Measurements from ENCODE around the gene TMEM167B.

Gene TMEM167B

GRCh38 chr1:109083923-109084322 lies 6.6 kb upstream of the TMEM167B start:
- DNase-seq: no peak

GRCh38 chr1:109084563-109085517 lies 5.7 kb upstream of the TMEM167B start:
- no peak for DNase-seq

GRCh38 chr1:109089242-109090015 lies 1.1 kb upstream of the TMEM167B start:
- peak; percentile 68 for DNase-seq

- DNase-seq: peak; percentile 51
Measured at GRCh38 chr1:109091078-109091838, 694 bp downstream of the TMEM167B start.

DNA sequence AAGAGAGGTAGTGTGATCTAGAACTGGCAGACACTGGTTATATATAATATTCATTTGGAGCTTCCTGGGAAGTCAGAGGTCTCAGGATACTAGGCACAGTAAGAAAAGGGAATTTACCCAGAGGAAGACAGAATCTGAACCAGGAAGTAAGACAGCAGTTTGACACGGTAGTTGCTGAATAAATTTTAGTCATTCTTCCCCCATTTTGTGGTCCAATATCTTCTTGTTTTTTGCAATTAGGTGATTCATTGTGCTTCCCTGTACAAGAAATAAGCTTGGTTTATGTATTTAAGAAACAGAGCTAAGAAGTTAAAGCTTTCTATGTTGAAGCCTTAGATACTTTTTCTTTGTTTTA lies 1.3 kb downstream of the TMEM167B start:
- no peak for DNase-seq

- DNase-seq: no peak
Measured at GRCh38 chr1:109094377-109094803, 3.8 kb downstream of the TMEM167B start.

- DNase-seq: no peak
Measured at GRCh38 chr1:109094871-109095270, 4.3 kb downstream of the TMEM167B start.

- DNase-seq: no peak
Measured at GRCh38 chr1:109095631-109096030, 5.1 kb downstream of the TMEM167B start.

GRCh38 chr1:109096120-109096519 lies 5.6 kb downstream of the TMEM167B start:
- DNase-seq: no peak

GRCh38 chr1:109099938-109100773 lies 9.6 kb downstream of the TMEM167B start:
- peak; percentile 95 for DNase-seq

GRCh38 chr1:109104364-109105151 lies 14.0 kb downstream of the TMEM167B start:
- DNase-seq: no peak

DNA sequence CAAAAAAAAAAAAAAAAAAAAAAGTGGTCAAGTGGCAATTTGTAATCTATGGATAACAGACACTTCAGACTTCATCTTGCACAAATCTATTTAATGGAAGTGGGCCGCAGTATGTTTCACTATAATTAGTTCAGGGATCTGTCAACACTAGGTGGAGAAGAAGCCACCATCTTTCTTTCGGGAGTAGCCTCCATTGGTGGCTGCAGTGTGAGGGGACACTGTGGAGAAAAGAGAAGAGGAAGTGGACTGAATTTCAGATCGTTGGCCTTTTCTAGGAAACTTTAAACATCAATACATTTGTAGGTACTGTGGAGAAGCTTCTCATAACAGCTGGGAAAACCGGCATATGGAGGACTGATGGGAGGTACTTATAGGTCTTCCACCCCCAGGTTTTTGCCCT lies 15.3 kb downstream of the TMEM167B start:
- DNase-seq: no peak

- DNase-seq: no peak
Measured at GRCh38 chr1:109107785-109108184, 17.2 kb downstream of the TMEM167B start.

- DNase-seq: no peak
Measured at GRCh38 chr1:109109906-109110305, 19.3 kb downstream of the TMEM167B start.

DNA sequence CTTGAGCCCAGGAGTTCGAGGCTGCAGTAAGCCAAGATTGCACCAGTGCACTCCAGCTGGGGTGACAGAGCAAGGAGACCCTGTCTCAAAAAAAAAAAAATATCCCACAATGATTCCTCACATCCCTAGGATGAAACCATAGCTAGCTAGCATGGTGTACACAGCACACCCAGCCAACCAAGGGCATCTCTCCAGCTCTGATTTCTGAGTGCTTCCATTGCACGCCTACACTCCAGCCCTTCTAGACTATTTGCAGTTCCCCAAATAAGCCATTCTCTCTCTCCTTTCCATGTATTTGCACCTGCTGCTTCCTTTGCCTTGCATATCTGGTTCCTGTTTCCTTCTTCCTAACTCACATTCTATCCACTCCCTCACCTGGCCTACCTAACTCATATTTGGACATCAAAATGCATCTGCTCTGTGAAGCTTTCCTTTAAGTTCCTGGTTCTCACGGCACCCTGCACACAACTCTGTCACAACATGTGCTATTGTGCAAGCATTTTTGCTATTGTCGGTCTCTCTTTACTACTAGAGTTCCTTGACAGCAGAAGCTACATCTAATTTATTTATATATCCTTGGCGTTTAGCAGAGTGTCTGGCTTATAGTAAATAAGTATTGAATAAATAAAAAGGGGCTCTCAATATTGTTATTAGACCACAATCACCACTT lies 21.0 kb downstream of the TMEM167B start:
- DNase-seq: no peak

DNA sequence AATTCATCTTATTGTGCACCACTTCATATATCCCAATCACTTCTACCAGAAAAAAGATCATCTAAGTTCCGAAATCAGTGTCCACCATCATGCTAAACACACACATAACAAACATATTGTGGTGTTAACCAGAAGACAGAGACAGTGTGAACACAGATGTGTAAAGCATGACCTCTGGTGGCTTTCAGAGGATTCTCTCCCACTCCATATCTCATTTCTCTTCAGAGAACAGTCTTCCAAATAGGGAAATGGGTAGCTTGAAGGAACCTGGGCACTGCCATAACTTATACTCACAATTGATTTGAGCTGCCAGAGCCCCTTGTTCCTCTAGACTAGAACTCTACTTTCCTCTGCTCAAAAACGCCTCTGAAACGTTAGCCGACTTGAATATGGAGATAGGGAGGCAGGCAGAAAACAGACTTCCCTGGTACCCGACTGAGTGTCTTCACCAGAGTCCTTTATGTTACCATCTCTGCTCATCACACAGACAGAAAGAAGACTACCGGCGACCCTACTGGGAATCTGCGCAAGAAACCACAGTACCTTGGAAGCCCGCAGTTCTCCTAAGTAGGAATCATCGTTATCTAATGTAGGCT lies 21.6 kb downstream of the TMEM167B start:
- no peak for DNase-seq

GRCh38 chr1:109112652-109113285 lies 22.2 kb downstream of the TMEM167B start:
- DNase-seq: peak; percentile 90

DNA sequence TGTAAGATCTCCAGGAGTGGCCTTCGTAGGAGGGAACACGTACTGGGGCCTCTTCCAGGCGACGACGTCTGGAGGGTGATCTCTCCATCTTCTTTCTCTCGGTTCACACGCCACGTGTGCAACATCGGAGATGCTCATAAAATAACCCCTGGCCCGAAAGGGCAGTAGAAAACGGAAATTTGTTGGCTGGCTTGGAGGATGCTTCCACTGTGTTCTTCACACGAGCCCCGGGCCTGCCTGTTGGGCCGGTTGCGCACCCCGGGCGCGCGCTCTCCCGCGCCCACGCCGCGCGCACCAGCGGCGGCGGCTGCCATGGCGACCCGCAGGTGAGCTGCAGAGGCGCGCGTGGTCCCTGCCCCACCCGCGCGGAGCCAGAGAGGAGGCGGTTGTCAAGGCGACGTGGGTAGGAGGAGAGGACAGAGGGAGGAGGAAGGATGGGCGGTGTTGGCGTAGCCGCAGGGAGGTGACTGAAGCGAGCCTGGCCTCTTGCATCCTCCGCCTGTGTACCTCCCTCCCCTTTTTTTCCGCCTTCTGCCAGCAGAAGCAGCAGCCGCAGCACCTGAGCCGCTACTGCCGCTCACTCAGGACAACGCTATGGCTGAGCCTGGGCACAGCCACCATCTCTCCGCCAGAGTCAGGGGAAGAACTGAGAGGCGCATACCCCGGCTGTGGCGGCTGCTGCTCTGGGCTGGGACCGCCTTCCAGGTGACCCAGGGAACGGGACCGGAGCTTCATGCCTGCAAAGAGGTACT lies 23.2 kb downstream of the TMEM167B start, which contains the start of gene ELAPOR1:
TSS of gene ELAPOR1 (plus strand) at position 526 of the 752 bp plus-strand sequence. CDS start at position 595, 69 bp downstream.
- peak; percentile 84 for DNase-seq

DNA sequence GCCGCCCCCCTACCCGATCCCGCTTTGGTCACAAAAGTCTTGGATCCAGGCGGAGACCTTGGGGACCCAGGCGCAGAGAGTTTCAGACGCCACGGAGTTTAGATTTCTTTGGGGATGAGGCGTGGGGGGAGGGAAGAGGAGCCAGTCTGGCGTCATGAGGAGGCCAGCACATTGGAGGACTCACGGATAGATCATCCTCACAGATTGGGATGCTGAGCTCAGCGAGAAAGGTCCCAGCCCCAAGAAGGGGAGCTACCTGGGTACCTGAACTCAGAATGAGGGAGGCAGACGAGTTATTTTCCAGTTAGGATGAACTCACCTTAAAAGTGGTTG lies 23.7 kb downstream of the TMEM167B start:
- DNase-seq: no peak

Measured in NCI-H1092 treated with DMSO at 0.1 percent for 48 hours (cell line).